HG03103 (cell line): Measurements from ENCODE around the gene UNC5C.
"Not testable (repeated sequence)": the region's sequence is repeated elsewhere in the genome, so short reads cannot be mapped to it uniquely, and the experiment has no call there.

ENCODE experiments used
- ATAC-seq: cut with Tn5 transposase; IDR thresholded peaks from one replicate; pipeline ENCODE4 v1.9.1; 2021; ENCODE audit warnings: low read depth; ENCODE audit not compliant: unreplicated experiment

Gene UNC5C

GRCh38 chr4:95191537-95191936 is 357.2 kb downstream of the UNC5C start:
- no peak for ATAC-seq

DNA sequence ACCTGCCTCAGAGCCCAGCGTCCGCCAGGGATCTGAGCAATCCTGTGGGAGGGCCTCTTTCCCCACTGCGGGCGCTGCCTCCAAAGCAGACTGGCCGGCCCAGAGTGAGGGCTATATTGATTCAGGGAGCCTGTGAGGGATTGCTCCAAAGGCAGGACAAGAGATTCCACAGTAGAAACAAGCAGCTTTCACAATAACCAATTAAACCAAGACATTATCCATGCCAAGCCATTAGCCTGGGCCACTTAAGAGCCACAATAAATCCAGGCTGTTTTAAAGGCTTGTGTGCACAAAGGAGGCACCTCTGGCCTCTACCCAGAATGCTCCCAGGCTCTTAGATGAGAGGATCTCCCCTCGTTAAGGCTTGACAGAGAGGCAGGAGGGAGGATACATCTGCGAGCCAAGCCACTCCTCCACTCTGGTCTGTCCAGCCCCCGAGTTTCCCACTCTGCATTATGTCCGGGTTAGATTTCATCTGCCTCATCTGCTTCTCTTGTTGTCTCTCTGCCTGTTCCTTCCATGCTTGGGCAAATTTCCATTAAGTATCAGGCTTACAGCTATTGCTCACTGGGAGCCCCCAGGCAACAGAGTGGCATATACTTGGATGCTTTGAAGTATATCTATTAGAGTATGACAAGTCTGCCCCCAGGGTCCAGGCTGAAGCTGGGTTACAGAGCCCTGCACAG is 357.9 kb downstream of the UNC5C start:
- no peak for ATAC-seq

GRCh38 chr4:95188701-95189370 is 359.9 kb downstream of the UNC5C start:
- no peak for ATAC-seq

GRCh38 chr4:95186666-95187065 is 362.1 kb downstream of the UNC5C start:
- no peak for ATAC-seq

- ATAC-seq: no peak
Observed at GRCh38 chr4:95183656-95184408, 364.9 kb downstream of the UNC5C start.

DNA sequence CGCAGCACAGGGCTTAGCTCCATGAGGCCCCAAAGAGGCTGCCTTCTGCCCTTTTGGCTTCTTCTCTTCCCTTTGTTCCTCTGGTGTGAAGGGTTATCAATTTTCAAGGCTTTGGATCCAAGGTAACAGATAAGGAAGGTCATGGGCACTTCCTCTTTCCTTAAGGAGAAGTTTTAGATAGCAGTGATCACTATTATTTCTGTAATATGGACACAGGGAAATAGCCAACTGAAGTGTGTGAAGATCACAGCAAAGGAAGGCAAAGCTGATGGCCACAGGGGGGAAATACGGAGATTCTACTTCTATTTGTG is 366.8 kb downstream of the UNC5C start:
- no peak for ATAC-seq

DNA sequence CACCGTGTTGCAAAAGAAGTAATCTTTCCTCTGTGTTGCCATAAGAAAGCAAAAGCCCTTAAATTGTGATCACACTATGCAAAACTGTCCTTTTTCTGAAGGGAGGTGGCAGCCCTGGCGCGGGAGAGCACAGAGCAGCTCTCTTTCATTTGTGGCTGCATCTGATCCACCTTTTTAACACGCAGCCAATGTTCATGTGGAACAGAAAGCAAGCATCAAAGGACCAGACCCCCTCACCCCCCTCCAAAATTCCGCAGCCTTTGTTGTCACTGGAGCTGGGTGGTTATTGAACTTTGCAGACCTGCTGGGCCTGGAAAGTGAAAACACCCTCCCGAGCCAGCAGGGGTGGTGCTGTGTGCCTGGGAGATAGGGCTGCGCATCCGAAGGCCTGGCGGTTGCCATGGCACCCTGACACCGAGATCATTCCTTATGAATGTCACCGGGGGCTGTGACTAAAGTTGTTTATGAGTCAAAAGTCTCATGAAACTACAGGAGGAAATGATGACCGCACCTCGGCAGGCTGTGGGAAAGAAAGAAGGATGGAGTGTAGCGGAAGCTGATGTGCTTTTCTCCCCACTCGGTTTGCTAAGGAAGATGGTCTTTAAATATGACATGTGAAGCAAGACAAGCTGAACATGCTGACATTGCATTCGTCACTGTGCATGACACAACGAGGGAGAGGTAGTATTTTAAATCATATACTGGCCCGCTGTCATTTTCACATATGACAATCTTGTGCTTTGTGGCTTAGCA is 367.4 kb downstream of the UNC5C start:
- ATAC-seq: no peak

DNA sequence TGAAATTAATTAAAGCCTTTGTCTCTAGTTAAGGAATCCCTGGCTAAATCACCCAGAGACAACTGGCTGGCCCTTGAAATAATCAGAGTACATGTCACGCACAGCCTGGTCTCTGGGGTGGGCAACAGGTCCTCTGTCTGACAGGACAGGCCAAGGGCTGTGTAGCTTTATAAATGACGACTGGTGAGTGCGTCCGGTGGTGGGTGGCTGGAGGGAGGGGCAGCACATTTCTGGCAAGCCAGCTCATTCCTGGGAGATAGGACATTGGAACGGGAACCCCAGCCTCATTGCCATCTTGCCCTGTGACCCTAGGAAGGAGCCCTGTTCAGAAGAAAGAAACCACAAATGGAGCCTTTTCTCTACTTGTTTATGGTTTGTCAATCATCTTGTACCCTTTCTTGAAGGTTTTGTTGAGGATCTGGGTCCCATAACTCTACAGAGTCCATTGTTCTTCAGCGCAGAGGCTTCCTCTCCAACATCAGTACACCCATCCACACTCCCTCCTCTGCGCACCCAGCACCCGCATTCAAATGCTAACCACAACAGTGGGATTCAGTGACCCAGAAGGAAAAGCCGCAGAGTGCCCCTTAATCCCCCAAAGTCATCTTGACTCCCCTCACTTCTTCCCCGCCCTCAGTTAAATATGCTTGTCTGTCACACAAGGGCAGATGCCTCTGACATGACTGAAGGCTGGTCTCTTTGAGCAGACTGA is 368.1 kb downstream of the UNC5C start:
- ATAC-seq: no peak

- ATAC-seq: no peak
Observed at GRCh38 chr4:95178938-95179337, 369.8 kb downstream of the UNC5C start.

GRCh38 chr4:95171377-95171776 is 377.4 kb downstream of the UNC5C start:
- ATAC-seq: not testable (repeated sequence)

- ATAC-seq: no peak
Observed at GRCh38 chr4:95170176-95170575, 378.6 kb downstream of the UNC5C start.

DNA sequence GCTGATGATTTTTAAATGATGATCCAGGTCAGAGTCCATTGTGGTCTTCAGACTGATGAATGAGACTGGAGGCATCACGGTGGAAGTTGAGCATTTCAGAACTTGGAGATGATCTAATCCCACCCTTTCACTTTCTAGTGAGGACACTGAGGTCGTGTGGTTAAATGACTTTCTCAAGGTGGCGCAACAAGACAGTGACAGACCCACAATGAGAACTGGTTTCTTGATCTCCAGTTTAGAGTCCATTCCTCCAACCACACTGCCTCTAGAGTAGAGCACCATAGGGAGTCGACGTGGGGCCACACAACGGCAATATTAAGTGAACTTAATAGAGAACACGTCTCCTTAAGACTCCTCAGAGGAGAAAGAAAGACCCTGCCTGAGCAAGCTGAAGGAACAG is 381.0 kb downstream of the UNC5C start:
- ATAC-seq: no peak

DNA sequence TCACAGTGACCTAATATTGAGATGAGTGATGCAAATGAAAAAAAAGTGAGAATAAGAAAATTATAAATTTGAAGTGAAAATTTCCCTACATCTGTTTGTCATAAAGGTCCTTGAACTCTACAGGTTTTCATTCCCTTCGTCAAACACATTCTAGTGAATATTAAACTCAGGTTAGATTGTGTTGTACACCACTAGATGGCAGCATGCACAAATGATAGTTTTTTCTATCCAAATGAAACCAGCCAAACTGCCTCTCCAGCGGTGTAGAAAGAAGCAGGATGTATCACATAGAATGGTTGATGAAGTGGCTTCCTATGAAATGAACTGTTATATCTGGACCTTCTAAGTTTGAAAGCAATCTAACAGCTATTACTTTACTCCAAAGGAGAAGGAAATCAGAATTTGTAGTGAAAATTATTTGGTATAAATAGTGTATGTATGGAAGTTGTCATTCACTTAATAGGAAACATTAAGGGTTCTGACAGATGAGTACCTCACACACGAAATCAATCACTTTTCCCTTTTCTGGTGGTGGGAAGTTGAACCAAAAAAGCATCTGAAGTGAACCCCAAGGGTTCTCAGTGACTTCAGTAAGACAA is 382.7 kb downstream of the UNC5C start:
- ATAC-seq: peak; percentile 83

- ATAC-seq: no peak
Observed at GRCh38 chr4:95162867-95163266, 385.9 kb downstream of the UNC5C start.

- ATAC-seq: no peak
Observed at GRCh38 chr4:95161781-95162469, 386.8 kb downstream of the UNC5C start.

GRCh38 chr4:95159384-95159783 is 389.4 kb downstream of the UNC5C start:
- ATAC-seq: no peak

GRCh38 chr4:95158626-95159025 is 390.1 kb downstream of the UNC5C start:
- ATAC-seq: no peak

- no peak for ATAC-seq
Observed at GRCh38 chr4:95158045-95158444, 390.7 kb downstream of the UNC5C start.

- no peak for ATAC-seq
Observed at GRCh38 chr4:95157596-95157995, 391.2 kb downstream of the UNC5C start.

GRCh38 chr4:95156452-95156765 is 392.4 kb downstream of the UNC5C start:
- ATAC-seq: no peak
